Psoas muscle (tissue), 7 donors: Measurements from ENCODE around the gene VAMP5. TPM values are rescaled to one million over a fixed set of nuclear protein-coding genes. Genes with fewer than 3 reads are reported as not detected.

ENCODE experiments used
- polyA plus RNA-seq, 3 donors: library from polyadenylated mRNA; stranded (reverse); fragments of 200-250 nt; gene quantifications; one replicate each; pipeline ENCODE4 v1.2.3, GENCODE V29; 2013
- total RNA-seq, 4 donors: library from RNA; stranded (reverse); fragmentation: NEBNext Ultra II Directional in 2 of 4; extraction: Animal tissue kit (Norgen Biotek cat#: 25700) in 2 of 4; gene quantifications; one replicate each; pipeline versions ENCODE4 v1.2.1 to v1.2.4, GENCODE V29; 2021 to 2023
- donor health status: healthy with polysubstance abuse.
- donor health status: DM: no; HTN: no; CAD: no; lungs with moderate emphysema.
- donor health status: Bipolar disorder and iron deficiency.
- donor health status: healthy.
- donor health status: DM: no; HTN: no; CAD: no.
- donor health status: DM: no; HTN: no; CAD: no.
- donor health status: DM: yes; HTN: yes; CAD: no.

Gene VAMP5
- total and polyA plus RNA-seq, 7 donors, result 58.1 to 149 (median 95.0) TPM

Other genes with a start within 250 kb of the VAMP5 start
- 100 to 1,000 TPM in 1 of 4 donors, 10 to 100 TPM in 3; 28.3 to 115 (median 63.3) TPM for gene RETSAT, start 229.9 kb upstream of the VAMP5 start, total RNA-seq
- gene RETSAT, start 229.9 kb upstream of the VAMP5 start, polyA plus RNA-seq, result 10 to 100 TPM; 36.9 to 74.3 (median 45.6) TPM
- gene ELMOD3, start 229.7 kb upstream of the VAMP5 start, total RNA-seq, result 10 to 100 TPM; 16.0 to 19.2 (median 17.6) TPM
- 10 to 100 TPM; 17.2 to 33.2 (median 20.4) TPM for gene ELMOD3, start 229.7 kb upstream of the VAMP5 start, polyA plus RNA-seq
- gene CAPG, start 174.1 kb upstream of the VAMP5 start, total RNA-seq, result 10 to 100 TPM in 1 of 4 donors, 1 to 10 TPM in 3; 4.2 to 11.1 (median 8.6) TPM
- 10 to 100 TPM in 1 of 3 donors, 1 to 10 TPM in 2; 2.8 to 10.2 (median 6.6) TPM for gene CAPG, start 174.1 kb upstream of the VAMP5 start, polyA plus RNA-seq
- 1 to 10 TPM in 1 of 4 donors, under 1 TPM in 2, not detected in 1; 0.48 to 1.4 (median 0.62) TPM for gene SH2D6, start 165.7 kb upstream of the VAMP5 start, total RNA-seq
- 1 to 10 TPM in 1 of 3 donors, under 1 TPM in 2; 0.25 to 1.1 (median 0.77) TPM for gene SH2D6, start 165.7 kb upstream of the VAMP5 start, polyA plus RNA-seq
- gene MAT2A, start 45.3 kb upstream of the VAMP5 start, total RNA-seq, result 100 to 1,000 TPM; 127 to 356 (median 183) TPM
- gene MAT2A, start 45.3 kb upstream of the VAMP5 start, polyA plus RNA-seq, result 100 to 1,000 TPM in 2 of 3 donors, 10 to 100 TPM in 1; 55.9 to 252 (median 134) TPM
- gene GGCX, start 22.9 kb upstream of the VAMP5 start, total RNA-seq, result 10 to 100 TPM; 20.1 to 25.3 (median 22.1) TPM
- 10 to 100 TPM; 19.0 to 35.6 (median 30.7) TPM for gene GGCX, start 22.9 kb upstream of the VAMP5 start, polyA plus RNA-seq
- gene VAMP8, start 6.8 kb upstream of the VAMP5 start, total RNA-seq, result 10 to 100 TPM; 11.7 to 15.7 (median 12.4) TPM
- 10 to 100 TPM; 16.6 to 25.4 (median 23.2) TPM for gene VAMP8, start 6.8 kb upstream of the VAMP5 start, polyA plus RNA-seq
- 100 to 1,000 TPM in 1 of 4 donors, 10 to 100 TPM in 3; 84.7 to 107 (median 90.0) TPM for gene RNF181, start 11.3 kb downstream of the VAMP5 start, total RNA-seq
- 100 to 1,000 TPM; 156 to 212 (median 184) TPM for gene RNF181, start 11.3 kb downstream of the VAMP5 start, polyA plus RNA-seq
- gene TMEM150A, start 18.3 kb downstream of the VAMP5 start, total RNA-seq, result 10 to 100 TPM; 20.1 to 54.3 (median 30.9) TPM
- gene TMEM150A, start 18.3 kb downstream of the VAMP5 start, polyA plus RNA-seq, result 10 to 100 TPM; 17.4 to 82.6 (median 40.3) TPM
- gene C2orf68, start 27.6 kb downstream of the VAMP5 start, total RNA-seq, result 10 to 100 TPM; 43.4 to 61.9 (median 47.5) TPM
- 10 to 100 TPM; 26.9 to 76.0 (median 43.8) TPM for gene C2orf68, start 27.6 kb downstream of the VAMP5 start, polyA plus RNA-seq
- gene USP39, start 31.8 kb downstream of the VAMP5 start, total RNA-seq, result 10 to 100 TPM; 39.0 to 61.8 (median 45.6) TPM
- 100 to 1,000 TPM in 1 of 3 donors, 10 to 100 TPM in 2; 53.7 to 104 (median 58.3) TPM for gene USP39, start 31.8 kb downstream of the VAMP5 start, polyA plus RNA-seq
- 1 to 10 TPM in 2 of 4 donors, under 1 TPM in 2; 0.25 to 1.1 (median 0.96) TPM for gene SFTPB, start 83.8 kb downstream of the VAMP5 start, total RNA-seq
- 1 to 10 TPM in 1 of 3 donors, under 1 TPM in 2; 0.04 to 1.5 (median 0.98) TPM for gene SFTPB, start 83.8 kb downstream of the VAMP5 start, polyA plus RNA-seq
- 10 to 100 TPM in 1 of 4 donors, 1 to 10 TPM in 2, under 1 TPM in 1; 0.58 to 20.0 (median 5.8) TPM for gene GNLY, start 109.9 kb downstream of the VAMP5 start, total RNA-seq
- 10 to 100 TPM in 2 of 3 donors, 1 to 10 TPM in 1; 4.9 to 31.6 (median 23.4) TPM for gene GNLY, start 109.9 kb downstream of the VAMP5 start, polyA plus RNA-seq
- gene ATOH8, start 169.6 kb downstream of the VAMP5 start, total RNA-seq, result 10 to 100 TPM; 22.0 to 82.1 (median 57.3) TPM
- 10 to 100 TPM; 48.7 to 77.2 (median 59.4) TPM for gene ATOH8, start 169.6 kb downstream of the VAMP5 start, polyA plus RNA-seq